H1 (cell line): ENCODE measurements around the gene CCDC7. TPM values are rescaled to one million over a fixed set of nuclear protein-coding genes. Genes with fewer than 3 reads are reported as not detected.

Source experiments
- CTCF ChIA-PET: fragments of 300-600 bp; sonication (Branson Sonifier 250); formaldehyde crosslinking; loops from one replicate; lab custom pipeline; 2021; ENCODE audit not compliant: partially characterized antibody; lab: Charles Lee
- POLR2A ChIA-PET: fragments of 300-600 bp; sonication (Branson Sonifier 250); formaldehyde crosslinking; loops from one replicate; lab custom pipeline; 2021; ENCODE audit warnings: inconsistent platforms; ENCODE audit not compliant: partially characterized antibody; lab: Charles Lee
- DNase-seq, 2 experiments: peaks; one replicate each; pipeline versions ENCODE4 v3.0.0 to v3.0.0-alpha.2; 2010 to 2022; ENCODE audit warnings: low spot score in 2 of 2, low read depth in 1 of 2, mixed read lengths in 1 of 2
- FAIRE-seq: peaks from 2 replicates; lab custom pipeline; 2011; peaks lifted over from hg19 to GRCh38; lab: Jason Lieb, UNC
- H2AFZ ChIP-seq: 2 replicates; pipeline ENCODE4 v1.8.1; 2012; ENCODE audit warnings: low read length, inconsistent platforms
- H2AK5ac ChIP-seq: 2 replicates; pipeline ENCODE4 v1.6.1; 2013; ENCODE audit warnings: low read depth, low read length
- H2BK120ac ChIP-seq: replicated peaks from 2 replicates; pipeline ENCODE3; 2013; ENCODE audit warnings: low read depth, low read length, inconsistent platforms
- H2BK12ac ChIP-seq: 2 replicates; pipeline ENCODE4 v1.6.1; 2013; ENCODE audit warnings: low read depth, low read length
- H2BK15ac ChIP-seq: 2 replicates; pipeline ENCODE4 v1.6.1; 2013; ENCODE audit warnings: low read length
- H2BK20ac ChIP-seq: 2 replicates; pipeline ENCODE4 v1.6.1; 2013; ENCODE audit warnings: low read length
- H2BK5ac ChIP-seq: 2 replicates; pipeline ENCODE4 v1.6.1; 2013; ENCODE audit warnings: low read depth, low read length
- H3K14ac ChIP-seq: 2 replicates; pipeline ENCODE4 v1.6.1; 2013; ENCODE audit warnings: inconsistent platforms; ENCODE audit not compliant: insufficient read length
- H3K18ac ChIP-seq: 2 replicates; pipeline ENCODE4 v1.6.1; 2013; ENCODE audit warnings: low read length; ENCODE audit errors: extremely low read depth
- H3K23ac ChIP-seq: 2 replicates; pipeline ENCODE4 v1.6.1; 2013; ENCODE audit warnings: inconsistent platforms; ENCODE audit not compliant: insufficient read length
- H3K23me2 ChIP-seq: 2 replicates; pipeline ENCODE4 v1.6.1; 2013; ENCODE audit warnings: low read depth, low read length
- H3K27ac ChIP-seq: 2 replicates; pipeline ENCODE4 v1.6.1; 2011; ENCODE audit warnings: low read depth, low read length, inconsistent platforms
- H3K27me3 ChIP-seq, 4 experiments: replicated peaks in 1 of 4; 1 replicate in 1 of 4; 2 replicates in 3 of 4; pipeline versions ENCODE4 v1.6.1 to v1.8.1; 2011 to 2013; ENCODE audit warnings: low read length in 3 of 4, mild to moderate bottlenecking in 3 of 4, inconsistent platforms in 2 of 4, mixed read lengths in 2 of 4, moderate library complexity in 1 of 4; ENCODE audit not compliant: control insufficient read depth in 3 of 4, insufficient read depth in 3 of 4; ENCODE audit errors: extremely low read depth in 1 of 4
- H3K36me3 ChIP-seq, 4 experiments: 2 replicates each; pipeline versions ENCODE4 v1.6.1 to v1.8.1; 2011 to 2013; ENCODE audit warnings: mild to moderate bottlenecking in 4 of 4, low read length in 3 of 4, moderate library complexity in 2 of 4, control low read depth in 1 of 4, inconsistent platforms in 1 of 4; ENCODE audit not compliant: insufficient read depth in 4 of 4, control insufficient read depth in 2 of 4
- H3K4ac ChIP-seq: replicated peaks from 2 replicates; pipeline ENCODE3; 2013; ENCODE audit warnings: low read length, low read depth, mixed read lengths, inconsistent platforms; ENCODE audit not compliant: insufficient read length
- H3K4me1 ChIP-seq, 4 experiments: replicated peaks in 1 of 4; 1 replicate in 1 of 4; 2 replicates in 3 of 4; pipeline versions ENCODE4 v1.6.1 to v1.8.1; 2011 to 2013; ENCODE audit warnings: low read length in 3 of 4, inconsistent platforms in 2 of 4, mixed read lengths in 1 of 4; ENCODE audit not compliant: insufficient read depth in 4 of 4, control insufficient read depth in 3 of 4
- H3K4me2 ChIP-seq, 2 experiments: 2 replicates each; pipeline versions ENCODE4 v1.6.1 to v1.8.1; 2011 to 2013; ENCODE audit warnings: low read depth in 2 of 2, low read length in 2 of 2, control low read depth in 1 of 2, inconsistent platforms in 1 of 2, mild to moderate bottlenecking in 1 of 2; ENCODE audit not compliant: insufficient read depth in 1 of 2
- H3K4me3 ChIP-seq, 4 experiments: fragments of 200-600, 300-600 bp in 1 of 4; sonication (generic), shearing (Covaris generic), sonication (Bioruptor Twin) in 1 of 4; 2 replicates each; pipeline versions ENCODE4 v1.5.1 to v1.8.1; 2011 to 2016; ENCODE audit warnings: low read length in 4 of 4, low read depth in 3 of 4, control low read depth in 2 of 4, inconsistent platforms in 2 of 4, mild to moderate bottlenecking in 2 of 4, mixed read lengths in 1 of 4, moderate library complexity in 1 of 4; ENCODE audit not compliant: insufficient read depth in 2 of 4; ENCODE audit errors: extremely low read depth in 1 of 4
- H3K56ac ChIP-seq: replicated peaks from 2 replicates; pipeline ENCODE3; 2013; ENCODE audit warnings: low read depth, mild to moderate bottlenecking, mixed read lengths, low read length, inconsistent platforms; ENCODE audit not compliant: insufficient read length
- H3K79me1 ChIP-seq: 2 replicates; pipeline ENCODE4 v1.6.1; 2013; ENCODE audit warnings: low read depth, low read length, control low read depth
- H3K79me2 ChIP-seq, 2 experiments: 2 replicates each; pipeline versions ENCODE4 v1.6.1 to v1.8.1; 2012 to 2013; ENCODE audit warnings: low read length in 2 of 2, mild to moderate bottlenecking in 2 of 2, inconsistent platforms in 1 of 2; ENCODE audit not compliant: insufficient read depth in 2 of 2, control insufficient read depth in 1 of 2
- H3K9ac ChIP-seq, 4 experiments: replicated peaks in 1 of 4; 1 replicate in 1 of 4; 2 replicates in 3 of 4; pipeline versions ENCODE4 v1.6.1 to v1.8.1; 2011 to 2013; ENCODE audit warnings: low read depth in 3 of 4, low read length in 3 of 4, control low read depth in 2 of 4, mild to moderate bottlenecking in 2 of 4, moderate library complexity in 2 of 4, inconsistent platforms in 1 of 4; ENCODE audit errors: extremely low read depth in 1 of 4
- H3K9me3 ChIP-seq, 2 experiments: 2 replicates each; pipeline versions ENCODE4 v1.6.1 to v1.8.1; 2012 to 2013; ENCODE audit warnings: mild to moderate bottlenecking in 2 of 2, moderate library complexity in 2 of 2, control low read depth in 1 of 2, inconsistent platforms in 1 of 2, low read depth in 1 of 2, low read length in 1 of 2, mixed read lengths in 1 of 2; ENCODE audit not compliant: insufficient read depth in 2 of 2
- H4K20me1 ChIP-seq, 2 experiments: replicated peaks in 1 of 2; 2 replicates each; pipeline versions ENCODE3 to v1.8.1; 2011 to 2013; ENCODE audit warnings: inconsistent platforms in 2 of 2, low read length in 2 of 2, mild to moderate bottlenecking in 1 of 2; ENCODE audit not compliant: insufficient read depth in 2 of 2, control insufficient read depth in 1 of 2
- H4K5ac ChIP-seq: 2 replicates; pipeline ENCODE4 v1.6.1; 2013; ENCODE audit warnings: low read length, low read depth, mixed read lengths, inconsistent platforms; ENCODE audit not compliant: insufficient read length
- H4K8ac ChIP-seq: 2 replicates; pipeline ENCODE4 v1.8.0; 2013; ENCODE audit warnings: mild to moderate bottlenecking, moderate library complexity, low read length, inconsistent platforms; ENCODE audit not compliant: insufficient read depth; ENCODE audit errors: extremely low read depth
- H4K91ac ChIP-seq: replicated peaks from 2 replicates; pipeline ENCODE3; 2013; ENCODE audit warnings: low read length, mixed read lengths, inconsistent platforms; ENCODE audit not compliant: insufficient read length
- BCL11A ChIP-seq, 2 experiments: IDR thresholded peaks; one replicate each; pipeline ENCODE4 v1.6.1; 2011; ENCODE audit warnings: low read depth in 2 of 2, low read length in 2 of 2, mild to moderate bottlenecking in 2 of 2
- BRCA1 ChIP-seq: IDR thresholded peaks from 2 replicates; pipeline ENCODE4 v1.6.1; 2012; ENCODE audit warnings: low read depth, low read length, improper control_type of control experiment
- EGR1 ChIP-seq: IDR thresholded peaks from 2 replicates; pipeline ENCODE4 v1.6.1; 2011; ENCODE audit warnings: low read depth, low read length, borderline replicate concordance
- FOSL1 ChIP-seq: IDR thresholded peaks from 2 replicates; pipeline ENCODE4 v1.6.1; 2011; ENCODE audit warnings: mild to moderate bottlenecking, low read depth, low read length, moderate library complexity; ENCODE audit not compliant: insufficient read depth
- HDAC6 ChIP-seq: IDR thresholded peaks from one replicate; pipeline ENCODE4 v1.7.1; 2012; ENCODE audit warnings: low read depth, mild to moderate bottlenecking, inconsistent platforms, low read length, moderate library complexity
- NANOG ChIP-seq: IDR thresholded peaks from 2 replicates; pipeline ENCODE4 v1.6.1; 2011; ENCODE audit warnings: low read length, low read depth, mild to moderate bottlenecking, inconsistent platforms; ENCODE audit not compliant: insufficient read depth, poor library complexity, severe bottlenecking
- PHF8 ChIP-seq: fragments of 200-600 bp; sonication (generic); conservative IDR thresholded peaks from 2 replicates; pipeline ENCODE4 v1.7.1; 2012; ENCODE audit warnings: low read depth, mild to moderate bottlenecking, inconsistent platforms, low read length, moderate library complexity
- POLR2AphosphoS5 ChIP-seq: IDR thresholded peaks from 2 replicates; pipeline ENCODE4 v1.6.1; 2011; ENCODE audit warnings: low read depth, low read length
- POU5F1 ChIP-seq: IDR thresholded peaks from 2 replicates; pipeline ENCODE4 v1.6.1; 2011; ENCODE audit warnings: low read depth, mild to moderate bottlenecking, low read length, moderate library complexity
- TCF12 ChIP-seq: IDR thresholded peaks from 2 replicates; pipeline ENCODE4 v1.6.1; 2011; ENCODE audit warnings: low read depth, mild to moderate bottlenecking, low read length
- YY1 ChIP-seq: IDR thresholded peaks from 2 replicates; pipeline ENCODE4 v1.6.1; 2011; ENCODE audit warnings: low read depth, mild to moderate bottlenecking, low read length
- ZNF274 ChIP-seq: IDR thresholded peaks from 2 replicates; pipeline ENCODE4 v1.7.0; 2012; ENCODE audit warnings: low read length, borderline replicate concordance; ENCODE audit errors: extremely low read depth
- WGBS, 2 experiments: shearing (Covaris generic) in 1 of 2; methylation state at CpG; one replicate each; pipeline versions ENCODE4 v1.1.6 to v1.1.7; 2013 to 2015; ENCODE audit warnings: low lambda C conversion rate in 2 of 2, mixed read lengths in 2 of 2, inconsistent platforms in 1 of 2, low coverage in 1 of 2, missing lambda C conversion rate in 1 of 2; ENCODE audit not compliant: insufficient replicate concordance in 2 of 2, insufficient coverage in 1 of 2, insufficient read length in 1 of 2; ENCODE audit errors: extremely low coverage in 1 of 2, missing lambda C conversion rate in 1 of 2; 5-methylcytosine and 5-hydroxymethylcytosine counted together
- polyA plus RNA-seq, 7 experiments: library from polyadenylated mRNA; depleted of rRNA in 3 of 7; stranded (reverse) in 5 of 7; unstranded in 2 of 7; fragments of >200 nt in 5 of 7; fragments of 200-250 nt in 2 of 7; gene quantifications; 1 replicate in 5 of 7; 2 replicates in 1 of 7; 4 replicates in 1 of 7; pipeline versions ENCODE4 v1.2.1 to v1.2.3, GENCODE V29; 2011 to 2013; ENCODE audit warnings: missing spikeins in 2 of 7, mixed read lengths in 2 of 7
- total RNA-seq: library from RNA; stranded (reverse); fragmentation: NEBNext Ultra II Directional; extraction: Animal tissue kit (Norgen Biotek cat#: 25700); gene quantifications from 2 replicates; pipeline ENCODE4 v1.2.1, GENCODE V29; 2021
- TF ChIP-seq, protein P1 (sequence below): IDR thresholded peaks from 2 replicates; pipeline ENCODE4 v1.6.1; 2012; ENCODE audit warnings: low read length, inconsistent platforms

The CCDC7 gene
- total and polyA plus RNA-seq, 2 of the 8 experiments (the other 6 are each of a cell fraction or from before 2014, with no cell fraction given): 0.18 to 0.74 TPM

DNA sequence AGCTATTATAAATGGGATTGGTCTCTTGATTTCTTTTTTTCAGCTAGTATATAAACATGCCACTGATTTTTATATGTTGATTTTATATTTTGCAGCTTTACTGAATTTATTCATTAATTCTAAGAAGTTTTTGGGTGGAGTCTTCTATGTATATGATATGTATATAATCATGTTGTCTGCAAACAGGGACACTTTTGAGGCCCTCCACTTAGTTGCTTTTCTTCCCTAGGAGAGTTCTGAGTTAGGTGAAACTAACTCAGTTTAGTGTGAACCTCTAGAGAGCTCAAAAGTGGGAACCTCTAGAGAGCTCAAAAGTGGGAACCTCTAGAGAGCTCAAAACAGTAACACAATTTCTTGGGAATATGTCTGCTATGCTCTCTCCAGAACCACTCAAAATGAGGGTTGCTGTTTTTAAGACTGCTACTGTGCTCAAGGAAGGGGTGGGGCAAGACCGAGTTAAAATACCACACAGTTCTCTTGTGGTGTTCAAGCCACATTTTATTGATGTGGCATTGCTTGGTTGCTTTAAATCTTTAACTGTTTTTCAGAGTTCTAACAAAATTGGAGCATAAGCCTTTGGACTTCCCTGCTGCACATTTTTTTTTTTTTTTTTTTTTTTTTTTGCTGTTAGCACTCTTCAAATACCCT lies 13.2 kb downstream of the CCDC7 start:
- 94% methylated on average over 1 of the region's 1 CpG; no CpG with 5 or more reads in 1 of the 2 experiments for WGBS, 2 experiments
- no peak overlapping the region for H2BK12ac ChIP-seq
- TF ChIP-seq PHF8 (no peak), HDAC6 (no peak), EGR1 (no peak), ZNF274 (no peak), FOSL1 (no peak), TCF12 (no peak), BCL11A (IDR thresholded peaks at IDR 0.05; ENCODE audit: low read depth in 2 of 2, low read length in 2 of 2) (no peak), POU5F1 (no peak), BRCA1 (no peak), YY1 (no peak), POLR2AphosphoS5 (no peak), NANOG (no peak)
- TF ChIP-seq, protein P1, sequence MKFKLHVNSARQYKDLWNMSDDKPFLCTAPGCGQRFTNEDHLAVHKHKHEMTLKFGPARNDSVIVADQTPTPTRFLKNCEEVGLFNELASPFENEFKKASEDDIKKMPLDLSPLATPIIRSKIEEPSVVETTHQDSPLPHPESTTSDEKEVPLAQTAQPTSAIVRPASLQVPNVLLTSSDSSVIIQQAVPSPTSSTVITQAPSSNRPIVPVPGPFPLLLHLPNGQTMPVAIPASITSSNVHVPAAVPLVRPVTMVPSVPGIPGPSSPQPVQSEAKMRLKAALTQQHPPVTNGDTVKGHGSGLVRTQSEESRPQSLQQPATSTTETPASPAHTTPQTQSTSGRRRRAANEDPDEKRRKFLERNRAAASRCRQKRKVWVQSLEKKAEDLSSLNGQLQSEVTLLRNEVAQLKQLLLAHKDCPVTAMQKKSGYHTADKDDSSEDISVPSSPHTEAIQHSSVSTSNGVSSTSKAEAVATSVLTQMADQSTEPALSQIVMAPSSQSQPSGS: no peak

More for the DNA sequence above, 13.2 kb downstream of the CCDC7 start:
- no peaks in the 10 kb centered on the region for H3K4me1 ChIP-seq
- H3K79me1 ChIP-seq: no peaks in the 10 kb centered on the region
- H3K23ac ChIP-seq: no peak overlapping the region
- no peaks in the 10 kb centered on the region for H3K27me3 ChIP-seq
- H4K20me1 ChIP-seq: no peaks in the 10 kb centered on the region
- H3K9me3 ChIP-seq: no peaks in the 10 kb centered on the region
- H4K5ac ChIP-seq: no peak overlapping the region
- no peak overlapping the region for H4K8ac ChIP-seq
- H3K14ac ChIP-seq: no peak overlapping the region
- H3K18ac ChIP-seq: no peak overlapping the region
- H3K4ac ChIP-seq: no peak overlapping the region
- ChIA-PET CTCF (no interaction called here), POLR2A (no interaction called here)
- H3K36me3 ChIP-seq: no peaks in the 10 kb centered on the region
- no peak overlapping the region for H3K4me2 ChIP-seq
- no peak overlapping the region for H2BK120ac ChIP-seq
- FAIRE-seq (no peak), DNase-seq (no peak)
- H3K9ac ChIP-seq: no peak overlapping the region
- H4K91ac ChIP-seq: no peak overlapping the region
- H3K4me3 ChIP-seq: no peak overlapping the region
- no peak overlapping the region for H2AK5ac ChIP-seq
- no peak overlapping the region for H3K27ac ChIP-seq
- no peak overlapping the region for H2AFZ ChIP-seq
- H3K79me2 ChIP-seq: no peaks in the 10 kb centered on the region
- no peaks in the 10 kb centered on the region for H3K23me2 ChIP-seq
- H2BK5ac ChIP-seq: no peak overlapping the region
- H2BK20ac ChIP-seq: no peak overlapping the region
- H2BK15ac ChIP-seq: no peak overlapping the region
- no peak overlapping the region for H3K56ac ChIP-seq
